NCI-H226 (cell line): ENCODE results near the gene SLC39A11.

ENCODE experiments used
- DNase-seq: peaks from one replicate; pipeline ENCODE4 v3.0.0-alpha.2; 2015

SLC39A11 gene

DNA sequence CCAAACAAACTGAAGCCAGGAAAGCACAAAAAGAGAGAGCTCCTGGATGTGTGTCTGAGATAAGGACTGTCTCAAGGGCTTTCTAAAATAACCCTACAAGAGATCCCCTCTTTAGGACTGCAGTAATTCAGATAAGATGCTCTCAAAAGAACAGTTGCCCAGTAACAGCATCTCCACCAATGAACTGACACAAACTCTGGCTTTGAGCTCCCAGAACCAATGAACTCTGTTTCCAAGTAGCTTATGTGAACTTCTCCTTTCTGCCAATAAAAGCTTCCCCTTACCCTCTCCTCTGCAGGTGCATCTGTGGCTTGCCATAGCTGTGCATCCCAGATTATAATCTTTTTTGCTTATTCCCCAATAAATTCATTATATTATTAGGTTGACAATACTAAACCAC lies 421.5 kb downstream of the SLC39A11 start:
- no peak for DNase-seq

DNA sequence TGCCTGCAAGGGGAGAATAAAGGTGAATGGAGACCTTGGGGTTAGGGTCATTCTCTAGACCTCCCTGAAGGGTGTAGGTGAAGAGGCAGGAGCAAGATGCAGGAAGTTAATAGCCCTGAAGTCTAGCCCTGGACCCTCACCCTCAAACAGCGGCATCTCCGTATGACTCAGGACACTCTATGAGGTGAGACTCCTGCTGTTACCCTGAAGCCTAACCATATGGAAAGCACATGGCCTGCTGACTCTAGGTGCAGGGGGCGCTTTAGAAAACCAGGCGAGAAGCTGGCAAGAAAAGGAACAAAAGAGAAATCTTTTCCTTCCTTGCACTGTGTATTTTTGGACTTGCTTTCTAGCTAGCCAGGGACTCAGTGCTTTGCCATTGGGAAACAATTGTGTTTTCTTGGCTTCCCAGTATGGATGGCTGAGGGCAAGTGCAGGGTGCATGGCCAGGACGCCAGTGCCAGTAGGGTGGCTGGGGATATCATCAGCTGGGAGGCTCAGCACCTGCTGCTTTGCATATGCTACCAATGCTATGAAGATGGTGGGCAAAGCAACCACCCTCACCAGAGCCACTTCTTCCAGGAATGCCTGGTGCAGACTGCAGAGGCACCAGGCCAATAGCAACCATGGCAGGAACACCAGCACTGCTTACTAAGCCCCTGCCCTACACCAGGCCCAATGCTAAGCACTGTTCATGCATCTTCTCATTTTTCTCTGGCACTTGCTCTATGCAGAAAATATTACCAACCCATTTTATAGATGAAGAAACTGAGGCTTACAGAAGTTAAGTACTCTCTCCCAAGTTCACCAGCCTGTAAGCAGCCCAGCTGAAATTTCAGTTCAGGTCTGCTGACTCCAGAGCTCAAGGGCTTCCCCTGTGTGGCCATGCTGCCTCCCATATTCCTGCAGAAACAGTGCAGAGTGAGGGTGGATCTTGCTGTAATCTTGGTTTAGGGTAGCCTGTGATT lies 425.1 kb downstream of the SLC39A11 start:
- DNase-seq, result no peak

DNA sequence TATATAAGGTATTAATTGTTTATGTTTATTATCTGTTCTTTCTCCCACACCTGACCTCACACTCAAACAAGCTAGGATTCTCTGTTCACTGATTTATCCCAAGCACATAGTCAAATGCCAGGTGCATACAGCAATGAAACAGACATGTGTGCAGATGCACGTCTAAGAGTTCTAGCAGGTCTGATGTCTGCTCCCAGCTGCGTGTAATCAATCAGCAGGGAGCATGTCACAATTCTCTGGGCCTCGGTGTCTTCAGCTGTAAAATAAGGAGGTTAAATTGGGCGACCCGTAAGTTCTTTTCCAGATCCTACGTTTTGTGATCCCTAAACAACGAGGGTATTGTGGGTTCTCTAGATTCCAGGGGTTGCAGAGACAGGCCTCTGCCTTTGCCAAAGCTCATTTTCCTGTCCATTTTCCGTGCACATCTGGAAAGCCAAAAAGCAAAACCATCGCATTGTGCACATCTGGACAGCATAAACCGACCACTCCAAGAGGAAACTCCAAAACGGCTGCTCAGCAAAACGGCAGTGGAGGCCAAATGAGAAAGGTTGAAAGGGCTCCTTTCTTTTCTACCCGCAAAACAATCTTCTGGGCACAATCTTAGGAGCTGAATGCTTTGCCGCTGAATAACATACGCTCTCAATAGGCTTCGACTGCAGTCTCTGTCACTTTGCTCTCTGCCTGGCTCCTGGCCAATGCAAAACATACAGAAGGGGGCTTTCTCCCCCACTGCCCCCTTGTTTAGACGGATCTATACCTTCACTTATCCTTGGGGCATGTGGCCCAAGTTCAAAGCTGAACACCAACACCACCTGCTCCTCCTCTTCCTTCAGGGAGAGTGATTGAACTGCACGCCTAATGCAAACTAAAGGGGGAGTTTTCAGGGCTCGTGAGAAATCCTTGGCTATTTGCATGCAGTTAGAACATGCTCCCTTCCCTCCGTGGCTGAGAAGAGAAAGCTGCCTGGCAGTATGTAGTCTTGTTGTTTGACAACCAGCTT lies 426.3 kb downstream of the SLC39A11 start:
- no peak for DNase-seq

GRCh38 chr17:72662827-72663190 lies 429.7 kb downstream of the SLC39A11 start:
- DNase-seq, result no peak

- no peak for DNase-seq
These were observed 430.3 kb downstream of the SLC39A11 start for GRCh38 chr17:72661945-72662826.

DNA sequence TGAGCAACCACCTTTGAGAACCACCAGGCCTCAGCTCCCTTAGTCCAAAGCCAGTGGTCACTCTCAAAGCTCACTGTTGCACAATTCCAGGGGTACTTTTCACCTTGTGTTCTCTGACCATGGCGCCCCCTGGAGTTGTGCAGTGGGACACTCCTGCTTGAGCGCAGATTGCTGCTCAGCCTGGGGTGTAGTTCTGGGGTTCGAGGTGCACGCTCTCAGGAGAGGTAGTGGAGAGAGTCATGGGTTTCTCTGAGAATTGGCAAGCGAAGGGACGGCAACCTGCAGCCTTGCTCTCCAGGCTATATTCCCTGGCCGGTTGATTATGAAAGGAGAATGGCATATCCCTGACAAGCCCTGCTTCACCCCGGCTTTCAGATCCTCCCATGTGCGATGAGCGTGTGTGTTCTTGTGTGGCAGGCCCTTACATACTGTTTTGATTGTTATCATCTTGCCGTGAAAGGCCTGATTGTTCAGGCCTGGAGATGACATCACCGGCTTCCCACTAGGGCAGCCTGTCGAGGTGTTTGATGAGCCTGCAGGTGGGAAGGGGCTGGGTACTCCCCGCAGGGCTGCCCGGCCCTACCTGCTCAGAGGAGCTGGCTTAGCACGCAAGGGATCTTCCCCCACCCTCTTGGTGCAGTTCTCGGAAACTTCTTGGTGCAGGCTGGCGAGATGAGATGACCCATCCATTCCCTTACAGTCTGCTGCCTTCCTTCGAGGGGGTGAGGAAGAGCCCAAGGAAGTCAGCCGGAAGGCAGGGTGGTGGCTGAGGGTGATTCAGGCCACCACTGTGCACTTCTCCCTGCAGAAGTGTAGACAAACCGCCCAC lies 431.2 kb downstream of the SLC39A11 start:
- DNase-seq, result no peak

- no peak for DNase-seq
These were observed 432.0 kb downstream of the SLC39A11 start for GRCh38 chr17:72660274-72661115.

GRCh38 chr17:72659811-72660210 lies 432.7 kb downstream of the SLC39A11 start:
- DNase-seq, result no peak

GRCh38 chr17:72658675-72659074 lies 433.8 kb downstream of the SLC39A11 start:
- DNase-seq, result no peak

DNA sequence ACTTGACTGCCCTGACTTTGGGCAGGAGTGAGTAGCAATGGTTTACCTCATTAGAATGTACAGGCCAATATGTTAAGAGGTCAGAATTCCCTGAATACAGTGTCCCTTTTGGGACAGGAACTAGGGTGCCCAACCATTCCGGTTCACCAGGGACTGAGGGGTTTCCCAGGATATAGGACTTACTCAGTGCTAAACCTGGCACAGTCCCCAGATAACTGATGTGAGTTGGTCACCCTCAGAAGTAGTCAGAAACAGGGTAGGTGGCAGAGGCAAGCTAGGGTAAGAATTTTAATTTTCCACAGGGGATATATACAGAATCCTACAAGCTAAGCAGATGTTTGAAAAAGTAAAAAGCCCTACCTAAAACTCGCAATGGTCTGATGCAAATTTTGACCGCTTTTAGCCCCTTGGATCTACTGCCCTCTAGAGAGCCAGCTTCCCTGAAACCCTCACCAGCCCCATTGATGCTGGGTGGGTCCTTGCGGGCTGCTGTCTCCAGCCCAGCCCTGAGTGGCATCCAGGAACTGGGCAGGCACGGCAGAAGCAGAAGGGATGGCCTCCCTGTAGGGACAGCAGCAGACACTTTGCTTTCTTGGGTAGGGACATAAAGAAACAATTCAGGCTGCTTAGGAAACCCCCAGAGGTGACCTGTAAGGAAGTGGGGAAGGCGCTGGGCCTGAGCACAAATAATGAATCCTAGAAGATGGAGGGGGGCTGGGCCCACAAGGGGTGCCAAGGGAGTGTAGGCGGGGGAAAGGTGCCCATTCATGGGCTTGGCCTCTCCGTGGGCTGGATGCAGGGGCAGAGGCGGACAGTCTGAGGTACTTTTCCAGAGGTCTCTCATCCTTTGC lies 434.8 kb downstream of the SLC39A11 start:
- no peak for DNase-seq

DNA sequence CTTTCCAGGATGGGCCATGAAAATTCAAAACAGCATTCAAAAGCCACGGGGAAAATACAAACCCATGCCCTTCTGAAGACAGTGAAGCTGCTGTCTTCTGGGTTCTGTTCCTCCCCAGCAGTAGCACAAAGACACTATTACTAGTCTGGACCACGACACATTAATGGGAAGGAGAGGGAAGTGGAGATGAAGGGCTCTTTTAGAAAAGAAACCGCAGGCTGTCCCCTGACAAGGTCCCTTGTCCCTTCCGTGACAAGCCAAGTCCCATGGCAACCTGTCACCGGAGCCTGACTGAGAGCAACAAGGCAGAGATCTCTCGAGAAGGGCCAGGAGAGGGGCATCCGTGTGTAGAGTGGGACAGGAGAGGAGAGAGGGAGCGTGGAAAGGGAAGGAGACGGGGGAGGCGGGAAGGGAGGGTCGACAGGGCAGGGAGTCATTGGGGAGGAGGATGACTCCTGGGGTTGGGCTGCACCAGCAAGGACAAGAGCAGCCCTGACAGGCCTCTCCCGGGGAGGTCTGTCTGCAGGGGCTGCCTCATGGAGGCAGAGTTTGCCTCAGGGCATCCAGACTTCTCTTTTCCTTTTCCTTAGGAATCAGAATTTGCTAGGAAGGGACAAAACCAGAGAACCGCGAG lies 436.2 kb downstream of the SLC39A11 start:
- DNase-seq, result no peak

GRCh38 chr17:72654706-72655105 lies 437.8 kb downstream of the SLC39A11 start:
- no peak for DNase-seq

GRCh38 chr17:72651988-72652387 lies 440.5 kb downstream of the SLC39A11 start:
- DNase-seq, result no peak

DNA sequence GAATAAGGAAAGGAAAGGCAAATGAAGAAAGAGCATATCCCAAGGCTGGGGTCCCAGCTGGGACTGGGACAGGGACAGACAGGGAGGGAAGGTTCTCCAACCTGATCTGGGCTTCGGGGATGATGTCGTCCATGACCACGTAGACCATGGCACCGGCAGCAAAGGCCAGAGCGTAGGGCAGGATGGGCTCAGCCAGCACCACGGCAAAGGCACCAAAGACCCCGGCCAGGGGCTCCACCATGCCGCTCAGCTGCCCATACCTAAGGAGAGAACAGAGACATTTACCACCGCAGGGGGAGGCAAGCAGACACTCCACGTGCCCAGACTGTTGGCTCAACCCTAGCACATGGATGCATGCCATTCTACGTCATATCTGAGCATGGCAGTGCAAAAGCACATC lies 443.8 kb downstream of the SLC39A11 start:
- no peak for DNase-seq

DNA sequence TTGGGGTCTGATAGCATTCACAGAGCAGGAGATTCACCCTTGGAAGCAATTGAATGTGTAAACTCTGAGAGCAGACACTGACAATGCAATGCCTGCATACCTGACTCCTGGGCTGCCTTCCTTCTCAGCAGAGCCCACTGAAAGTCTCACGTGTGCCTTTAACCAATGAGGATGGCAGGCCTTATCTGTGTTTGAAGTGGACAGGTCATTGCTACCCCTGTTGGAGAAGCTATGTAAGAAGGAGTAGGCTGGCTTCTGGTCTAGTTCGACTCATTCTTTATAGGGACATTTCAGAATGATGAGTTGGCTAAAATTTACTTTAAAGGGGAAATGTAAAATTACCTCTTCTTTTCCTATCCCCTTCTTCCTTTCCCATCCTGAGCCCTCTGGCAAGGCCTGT lies 446.3 kb downstream of the SLC39A11 start:
- DNase-seq, result no peak

- DNase-seq, result no peak
These were observed 448.0 kb downstream of the SLC39A11 start for GRCh38 chr17:72644492-72644891.

DNA sequence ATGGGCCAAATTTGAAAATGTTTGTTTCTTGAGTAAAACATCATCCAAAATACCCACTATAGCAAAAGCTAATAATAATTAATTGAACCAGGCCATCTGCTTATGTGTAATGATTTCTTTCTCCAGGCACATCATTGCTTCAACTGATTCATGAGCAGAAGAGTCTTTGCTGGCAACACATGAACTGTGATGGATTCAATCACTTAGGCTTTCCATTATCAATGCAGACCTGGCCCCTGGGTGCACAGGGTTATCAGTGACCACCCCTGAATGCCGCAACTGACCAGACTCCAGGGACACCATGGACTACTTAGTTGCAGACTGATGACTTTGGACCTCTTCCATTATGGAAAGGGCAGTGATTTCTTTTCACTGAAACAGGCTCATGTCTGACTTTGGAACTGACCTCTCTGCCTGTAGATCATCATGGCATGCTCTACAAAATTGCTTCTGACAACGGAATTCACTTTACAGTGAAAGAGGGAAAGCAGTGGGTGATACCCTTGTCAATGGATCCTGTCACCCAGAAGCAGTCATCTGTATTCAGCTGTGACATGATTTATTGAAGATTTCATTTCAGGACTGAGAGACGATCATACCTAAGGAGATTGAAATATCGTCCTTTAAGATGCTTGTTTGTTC lies 448.8 kb downstream of the SLC39A11 start:
- DNase-seq, result no peak

- DNase-seq, result no peak
These were observed 449.8 kb downstream of the SLC39A11 start for GRCh38 chr17:72642720-72643119.
